HepG2 (cell line): Measurements from ENCODE around the gene RAE1.

Source experiments
- CEBPG ChIP-seq: IDR thresholded peaks from 2 replicates; pipeline ENCODE4 v1.6.1; 2016
- CTCF ChIP-seq: sonication (generic); formaldehyde crosslinking; IDR thresholded peaks from 2 replicates; pipeline ENCODE4 v1.5.0; 2020; ENCODE audit warnings: mild to moderate bottlenecking, missing genetic modification reagents, moderate library complexity
- EZH2 ChIP-seq: conservative IDR thresholded peaks from 2 replicates; pipeline ENCODE4 v1.6.1; 2012; ENCODE audit warnings: mild to moderate bottlenecking, low read depth, low read length, moderate library complexity
- NFRKB ChIP-seq: fragments of 450-650 bp; IDR thresholded peaks from 2 replicates; pipeline ENCODE4 v1.6.1; 2017
- NR2C2 ChIP-seq: sonication (generic); formaldehyde crosslinking; IDR thresholded peaks from 2 replicates; pipeline ENCODE4 v1.4.0; 2020; ENCODE audit warnings: missing genetic modification reagents, mild to moderate bottlenecking, moderate library complexity, borderline replicate concordance
- PHB2 ChIP-seq: fragments of 450-650 bp; IDR thresholded peaks from 2 replicates; pipeline ENCODE4 v1.6.1; 2018; ENCODE audit not compliant: partially characterized antibody
- POLR2AphosphoS5 ChIP-seq: IDR thresholded peaks from 2 replicates; pipeline ENCODE4 v1.6.1; 2012; ENCODE audit warnings: low read depth, low read length
- PTBP1 ChIP-seq: fragments of 200-400 bp; formaldehyde crosslinking; IDR thresholded peaks from 2 replicates; pipeline ENCODE4 v1.6.1; 2018; ENCODE audit warnings: low read length, low read depth; ENCODE audit not compliant: poor library complexity, severe bottlenecking
- SALL1 ChIP-seq: sonication (generic); formaldehyde crosslinking; IDR thresholded peaks from 2 replicates; pipeline ENCODE4 v1.8.0; 2022; ENCODE audit warnings: mild to moderate bottlenecking, missing genetic modification reagents
- SMAD3 ChIP-seq: sonication (generic); formaldehyde crosslinking; IDR thresholded peaks from 2 replicates; pipeline ENCODE4 v1.4.0; 2020; ENCODE audit warnings: missing genetic modification reagents
- SP1 ChIP-seq, 2 experiments: fragments of 450-650 bp in 1 of 2; sonication (generic) in 1 of 2; formaldehyde crosslinking in 1 of 2; IDR thresholded peaks; 2 replicates each; pipeline versions ENCODE4 v1.4.0 to v1.6.1; 2016 to 2020; ENCODE audit warnings: missing genetic modification reagents in 1 of 2
- TRIM24 ChIP-seq: sonication (generic); formaldehyde crosslinking; IDR thresholded peaks from 2 replicates; pipeline ENCODE4 v1.8.0; 2022; ENCODE audit warnings: mild to moderate bottlenecking, missing genetic modification reagents
- ZNF274 ChIP-seq: sonication (generic); formaldehyde crosslinking; IDR thresholded peaks from 2 replicates; pipeline ENCODE4 v1.5.1; 2020; ENCODE audit warnings: mild to moderate bottlenecking, missing genetic modification reagents
- TF ChIP-seq, protein P1 (sequence below): sonication (generic); formaldehyde crosslinking; IDR thresholded peaks from 2 replicates; pipeline ENCODE4 v1.5.0; 2020; ENCODE audit warnings: missing genetic modification reagents, mild to moderate bottlenecking, borderline replicate concordance

GRCh38 chr20:57417830-57418780, 67.0 kb downstream of the RAE1 start:
- no peak for TF ChIP-seq CTCF (CRISPR knock-in tag)
- no peak for TF ChIP-seq POLR2AphosphoS5
- TF ChIP-seq EZH2 = no peak
- no peak for TF ChIP-seq SMAD3 (CRISPR knock-in tag)
- TF ChIP-seq TRIM24 (CRISPR knock-in tag) = no peak
- no peak for TF ChIP-seq CEBPG (CRISPR knock-in tag)
- no peak for TF ChIP-seq PHB2
- no peak for TF ChIP-seq SP1 (IDR thresholded peaks at IDR 0.05)
- no peak for TF ChIP-seq SP1 (CRISPR knock-in tag; IDR thresholded peaks at IDR 0.05)
- no peak for TF ChIP-seq NR2C2 (CRISPR knock-in tag)
- no peak for TF ChIP-seq PTBP1
- TF ChIP-seq ZNF274 (CRISPR knock-in tag) = no peak
- no peak for TF ChIP-seq NFRKB
- TF ChIP-seq SALL1 (CRISPR knock-in tag) = no peak
- TF ChIP-seq, protein P1, sequence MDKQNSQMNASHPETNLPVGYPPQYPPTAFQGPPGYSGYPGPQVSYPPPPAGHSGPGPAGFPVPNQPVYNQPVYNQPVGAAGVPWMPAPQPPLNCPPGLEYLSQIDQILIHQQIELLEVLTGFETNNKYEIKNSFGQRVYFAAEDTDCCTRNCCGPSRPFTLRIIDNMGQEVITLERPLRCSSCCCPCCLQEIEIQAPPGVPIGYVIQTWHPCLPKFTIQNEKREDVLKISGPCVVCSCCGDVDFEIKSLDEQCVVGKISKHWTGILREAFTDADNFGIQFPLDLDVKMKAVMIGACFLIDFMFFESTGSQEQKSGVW (CRISPR knock-in tag) = no peak
